CD4-positive, alpha-beta T cell treated with Interferon alpha-2 for 1 hour (primary cell): ENCODE measurements around the gene SCRT2.
A peak's percentile ranks its signal among the peaks of the same experiment; 100 is the strongest.
"Not testable (repeated sequence)": the region's sequence is repeated elsewhere in the genome, so short reads cannot be mapped to it uniquely, and the experiment has no call there.

ENCODE experiments used
- DNase-seq, 2 donors: peaks; one replicate each; pipeline ENCODE4 v3.0.0-alpha.2; 2020 to 2022

The SCRT2 gene

GRCh38 chr20:675453-676314 is at the start of gene SCRT2:
Gene SCRT2, minus strand, starts transcription at chr20:675802. Its CDS starts 201 bp downstream, at chr20:675601.
- peak; percentile 37 to 66 for DNase-seq

- not testable (repeated sequence) for DNase-seq
These were observed 49.2 kb upstream of the SCRT2 start for GRCh38 chr20:724797-725196.

- no peak for DNase-seq
These were observed 48.2 kb upstream of the SCRT2 start for GRCh38 chr20:723756-724155.

- DNase-seq = no peak
These were observed 47.4 kb upstream of the SCRT2 start for GRCh38 chr20:722822-723644.

GRCh38 chr20:721876-722275 is 46.3 kb upstream of the SCRT2 start:
- DNase-seq = no peak

- no peak for DNase-seq
These were observed 44.2 kb upstream of the SCRT2 start for GRCh38 chr20:719816-720215.

GRCh38 chr20:719068-719467 is 43.5 kb upstream of the SCRT2 start:
- no peak for DNase-seq

- no peak for DNase-seq
These were observed 42.2 kb upstream of the SCRT2 start for GRCh38 chr20:717832-718231.

GRCh38 chr20:717271-717670 is 41.7 kb upstream of the SCRT2 start:
- no peak for DNase-seq

GRCh38 chr20:714453-714852 is 38.9 kb upstream of the SCRT2 start:
- DNase-seq = no peak

GRCh38 chr20:711576-711975 is 36.0 kb upstream of the SCRT2 start:
- no peak for DNase-seq

- no peak for DNase-seq
These were observed 35.3 kb upstream of the SCRT2 start for GRCh38 chr20:710780-711450.

GRCh38 chr20:709991-710779 is 34.6 kb upstream of the SCRT2 start:
- no peak for DNase-seq

GRCh38 chr20:709423-709822 is 33.8 kb upstream of the SCRT2 start:
- DNase-seq = no peak

- DNase-seq = no peak
These were observed 33.4 kb upstream of the SCRT2 start for GRCh38 chr20:708956-709355.

- no peak for DNase-seq
These were observed 32.0 kb upstream of the SCRT2 start for GRCh38 chr20:707451-708110.

GRCh38 chr20:706366-706885 is 30.8 kb upstream of the SCRT2 start:
- no peak for DNase-seq

GRCh38 chr20:704726-705125 is 29.1 kb upstream of the SCRT2 start:
- no peak for DNase-seq

- DNase-seq = no peak
These were observed 27.8 kb upstream of the SCRT2 start for GRCh38 chr20:703426-703825.

- no peak for DNase-seq
These were observed 27.4 kb upstream of the SCRT2 start for GRCh38 chr20:703006-703405.

GRCh38 chr20:701401-702129 is 26.0 kb upstream of the SCRT2 start:
- no peak for DNase-seq
